Nephron progenitor cell (in vitro differentiated cells): ENCODE data around the gene FAF2.
A peak's percentile ranks its signal among the peaks of the same experiment; 100 is the strongest.

Experiments used
- DNase-seq: peaks from one replicate; pipeline ENCODE4 v3.0.0; 2021
- H3K27ac Mint-ChIP-seq: 2 replicates; pipeline ENCODE4 v1.8.0; 2021; ENCODE audit warnings: mild to moderate bottlenecking, moderate library complexity, mixed read lengths
- H3K27me3 Mint-ChIP-seq: 2 replicates; pipeline ENCODE4 v1.8.0; 2021; ENCODE audit warnings: mild to moderate bottlenecking, low read depth, mixed read lengths; ENCODE audit not compliant: poor library complexity
- H3K36me3 Mint-ChIP-seq: 2 replicates; pipeline ENCODE4 v1.8.0; 2021; ENCODE audit warnings: low read depth, mixed read lengths
- H3K4me1 Mint-ChIP-seq: 2 replicates; pipeline ENCODE4 v1.8.0; 2021; ENCODE audit warnings: mixed read lengths
- H3K4me3 Mint-ChIP-seq: 2 replicates; pipeline ENCODE4 v1.8.0; 2021; ENCODE audit warnings: mild to moderate bottlenecking, moderate library complexity, mixed read lengths
- H3K9me3 Mint-ChIP-seq: 2 replicates; pipeline ENCODE4 v1.8.0; 2021; ENCODE audit warnings: mild to moderate bottlenecking, moderate library complexity, mixed read lengths
- CTCF ChIP-seq: fragments of 200-600 bp; sonication (generic); IDR thresholded peaks from 2 replicates; pipeline ENCODE4 v1.5.0; 2021; ENCODE audit warnings: antibody characterized with exemption

FAF2 gene

GRCh38 chr5:176528301-176528700, 80.1 kb downstream of the FAF2 start:
- peaks cover 3% of the 10 kb centered on the region for H3K4me1 Mint-ChIP-seq
- H3K27me3 Mint-ChIP-seq = peaks cover 3% of the 10 kb centered on the region
- TF ChIP-seq CTCF = no peak
- peak overlapping the region; percentile 32 for H3K27ac Mint-ChIP-seq
- H3K36me3 Mint-ChIP-seq = peaks cover 20% of the 10 kb centered on the region
- no peak for DNase-seq
- no peak overlapping the region for H3K4me3 Mint-ChIP-seq
- H3K9me3 Mint-ChIP-seq = no peaks in the 10 kb centered on the region

GRCh38 chr5:176528761-176529115, 80.6 kb downstream of the FAF2 start:
- Mint-ChIP-seq H3K36me3 (peaks cover 20% of the 10 kb centered on the region), H3K27ac (no peak overlapping the region), H3K27me3 (no peaks in the 10 kb centered on the region), H3K4me1 (peaks cover 7% of the 10 kb centered on the region), H3K4me3 (no peak overlapping the region), H3K9me3 (no peaks in the 10 kb centered on the region)
- no peak for TF ChIP-seq CTCF
- no peak for DNase-seq

GRCh38 chr5:176529116-176529740, 81.0 kb downstream of the FAF2 start:
- Mint-ChIP-seq H3K36me3 (peaks cover 20% of the 10 kb centered on the region), H3K27me3 (no peaks in the 10 kb centered on the region), H3K27ac (no peak overlapping the region), H3K4me1 (peaks cover 12% of the 10 kb centered on the region), H3K4me3 (no peak overlapping the region), H3K9me3 (no peaks in the 10 kb centered on the region)
- DNase-seq = no peak
- no peak for TF ChIP-seq CTCF

- Mint-ChIP-seq H3K9me3 (no peaks in the 10 kb centered on the region), H3K27ac (no peak overlapping the region), H3K4me3 (no peak overlapping the region), H3K36me3 (peaks cover 20% of the 10 kb centered on the region), H3K27me3 (no peaks in the 10 kb centered on the region), H3K4me1 (peaks cover 17% of the 10 kb centered on the region)
- no peak for TF ChIP-seq CTCF
- DNase-seq = no peak
Observed at GRCh38 chr5:176529741-176530141, 81.6 kb downstream of the FAF2 start.

- no peak overlapping the region for H3K27ac Mint-ChIP-seq
- peaks cover 25% of the 10 kb centered on the region for H3K4me1 Mint-ChIP-seq
- no peaks in the 10 kb centered on the region for H3K9me3 Mint-ChIP-seq
- H3K36me3 Mint-ChIP-seq = peaks cover 14% of the 10 kb centered on the region
- no peak for TF ChIP-seq CTCF
- DNase-seq = no peak
- H3K27me3 Mint-ChIP-seq = no peaks in the 10 kb centered on the region
- no peak overlapping the region for H3K4me3 Mint-ChIP-seq
Observed at GRCh38 chr5:176530393-176530982, 82.3 kb downstream of the FAF2 start.
